CD14-positive monocyte (primary cell): ENCODE measurements around the gene CSAD. TPM values are rescaled to one million over a fixed set of nuclear protein-coding genes. Genes with fewer than 3 reads are reported as not detected.

Source experiments
- DNase-seq, 3 donors: peaks; one replicate each; pipeline ENCODE4 v3.0.0-alpha.2; 2011 to 2022
- H2AFZ ChIP-seq: 2 replicates; pipeline ENCODE4 v1.6.0; 2012; ENCODE audit warnings: mild to moderate bottlenecking, low read depth, low read length, inconsistent platforms; ENCODE audit not compliant: insufficient read depth, poor library complexity, severe bottlenecking
- H3K27ac ChIP-seq, 2 donors: 1 replicate in 1 of 2; 2 replicates in 1 of 2; pipeline ENCODE4 v1.5.1; 2012 to 2013; ENCODE audit warnings: low read length in 2 of 2, control low read depth in 1 of 2, inconsistent platforms in 1 of 2, low read depth in 1 of 2, mild to moderate bottlenecking in 1 of 2
- H3K27me3 ChIP-seq, 2 donors: one replicate each; pipeline versions ENCODE4 v1.6.0 to v1.6.1; 2011 to 2013; ENCODE audit warnings: low read length in 2 of 2; ENCODE audit not compliant: control insufficient read depth in 2 of 2, insufficient read depth in 2 of 2
- H3K36me3 ChIP-seq, 2 donors: replicated peaks in 1 of 2; 1 replicate in 1 of 2; 2 replicates in 1 of 2; pipeline versions ENCODE4 v1.5.1 to v1.6.1; 2012 to 2013; ENCODE audit warnings: low read length in 2 of 2, control low read depth in 1 of 2, inconsistent platforms in 1 of 2, mild to moderate bottlenecking in 1 of 2; ENCODE audit not compliant: insufficient read depth in 2 of 2, control insufficient read depth in 1 of 2
- H3K4me1 ChIP-seq, 2 donors: 1 replicate in 1 of 2; 2 replicates in 1 of 2; pipeline versions ENCODE4 v1.5.1 to v1.6.1; 2012 to 2013; ENCODE audit warnings: low read length in 2 of 2, control low read depth in 1 of 2, inconsistent platforms in 1 of 2, mild to moderate bottlenecking in 1 of 2, moderate library complexity in 1 of 2; ENCODE audit not compliant: insufficient read depth in 2 of 2, control insufficient read depth in 1 of 2
- H3K4me2 ChIP-seq: replicated peaks from 2 replicates; pipeline ENCODE3; 2012; ENCODE audit warnings: low read length, moderate library complexity, mild to moderate bottlenecking; ENCODE audit not compliant: poor library complexity, severe bottlenecking; ENCODE audit errors: extremely low read depth
- H3K4me3 ChIP-seq, 3 experiments: fragments of 200-600 bp in 1 of 3; sonication (generic) in 1 of 3; replicated peaks in 1 of 3; 1 replicate in 2 of 3; 2 replicates in 1 of 3; pipeline ENCODE4 v1.5.1; 2011 to 2013; ENCODE audit warnings: low read length in 3 of 3, mild to moderate bottlenecking in 3 of 3, control low read depth in 2 of 3, low read depth in 2 of 3, inconsistent platforms in 1 of 3, moderate library complexity in 1 of 3
- H3K79me2 ChIP-seq: 2 replicates; pipeline ENCODE4 v1.6.0; 2012; ENCODE audit warnings: mild to moderate bottlenecking, control low read depth, inconsistent platforms, low read length, moderate library complexity; ENCODE audit not compliant: insufficient read depth
- H3K9ac ChIP-seq: 2 replicates; pipeline ENCODE4 v1.6.0; 2017; ENCODE audit warnings: low read length, mild to moderate bottlenecking; ENCODE audit not compliant: insufficient read depth, poor library complexity, severe bottlenecking
- H3K9me3 ChIP-seq, 2 donors: replicated peaks in 1 of 2; 1 replicate in 1 of 2; 2 replicates in 1 of 2; pipeline versions ENCODE4 v1.5.1 to v1.6.1; 2012 to 2013; ENCODE audit warnings: low read length in 2 of 2, control low read depth in 1 of 2; ENCODE audit not compliant: control insufficient read depth in 1 of 2, insufficient read depth in 1 of 2
- H4K20me1 ChIP-seq: 2 replicates; pipeline ENCODE4 v1.6.0; 2012; ENCODE audit warnings: mild to moderate bottlenecking, low read length, control low read depth, moderate library complexity; ENCODE audit not compliant: insufficient read depth
- H3K27ac Mint-ChIP-seq, 7 donors: one replicate each; pipeline ENCODE4 v1.8.0; 2020; ENCODE audit warnings: mild to moderate bottlenecking in 7 of 7, mixed read lengths in 7 of 7, moderate library complexity in 6 of 7, inconsistent platforms in 2 of 7
- H3K27me3 Mint-ChIP-seq, 3 donors: one replicate each; pipeline ENCODE4 v1.8.0; 2021 to 2022; ENCODE audit warnings: low read depth in 3 of 3, mild to moderate bottlenecking in 3 of 3, mixed read lengths in 3 of 3, moderate library complexity in 3 of 3, inconsistent platforms in 1 of 3
- H3K36me3 Mint-ChIP-seq, 2 donors: one replicate each; pipeline ENCODE4 v1.8.0; 2020; ENCODE audit warnings: mixed read lengths in 2 of 2, inconsistent platforms in 1 of 2, mild to moderate bottlenecking in 1 of 2
- H3K4me1 Mint-ChIP-seq: one replicate; pipeline ENCODE4 v1.8.0; 2020; ENCODE audit warnings: mild to moderate bottlenecking, mixed read lengths
- H3K4me3 Mint-ChIP-seq, 2 donors: one replicate each; pipeline ENCODE4 v1.8.0; 2020; ENCODE audit warnings: mild to moderate bottlenecking in 2 of 2, mixed read lengths in 2 of 2, moderate library complexity in 1 of 2
- H3K9me3 Mint-ChIP-seq, 7 donors: one replicate each; pipeline ENCODE4 v1.8.0; 2020 to 2022; ENCODE audit warnings: mixed read lengths in 7 of 7, mild to moderate bottlenecking in 6 of 7, moderate library complexity in 6 of 7, inconsistent platforms in 2 of 7
- WGBS: methylation state at CpG from one replicate; pipeline ENCODE4 v1.1.5; 2013; ENCODE audit warnings: missing lambda C conversion rate; ENCODE audit not compliant: insufficient coverage; 5-methylcytosine and 5-hydroxymethylcytosine counted together
- intact Hi-C, 2 donors: fragments of 100-400 bp; cut with micrococcal nuclease; formaldehyde crosslinking; loops; one replicate each; pipeline versions ENCODE4 v1.15.0 to v1.15.1; 2023
- polyA plus RNA-seq, 3 donors: library from polyadenylated mRNA; depleted of rRNA in 1 of 3; unstranded in 2 of 3; stranded (reverse) in 1 of 3; fragments of 300-500 nt in 2 of 3; fragments of >200 nt in 1 of 3; fragmentation: Illumina TruSeq in 2 of 3; gene quantifications; 1 replicate in 2 of 3; 2 replicates in 1 of 3; pipeline ENCODE4 v1.2.3, GENCODE V29; 2012 to 2021
- TF ChIP-seq, protein P1 (sequence below): fragments of 200-600 bp; IDR thresholded peaks from one replicate; pipeline ENCODE4 v1.8.0; 2022; ENCODE audit warnings: antibody characterized with exemption, mild to moderate bottlenecking

Gene CSAD
- polyA plus RNA-seq, 3 donors, result 1.3 to 145 (median 1.4) TPM

DNA sequence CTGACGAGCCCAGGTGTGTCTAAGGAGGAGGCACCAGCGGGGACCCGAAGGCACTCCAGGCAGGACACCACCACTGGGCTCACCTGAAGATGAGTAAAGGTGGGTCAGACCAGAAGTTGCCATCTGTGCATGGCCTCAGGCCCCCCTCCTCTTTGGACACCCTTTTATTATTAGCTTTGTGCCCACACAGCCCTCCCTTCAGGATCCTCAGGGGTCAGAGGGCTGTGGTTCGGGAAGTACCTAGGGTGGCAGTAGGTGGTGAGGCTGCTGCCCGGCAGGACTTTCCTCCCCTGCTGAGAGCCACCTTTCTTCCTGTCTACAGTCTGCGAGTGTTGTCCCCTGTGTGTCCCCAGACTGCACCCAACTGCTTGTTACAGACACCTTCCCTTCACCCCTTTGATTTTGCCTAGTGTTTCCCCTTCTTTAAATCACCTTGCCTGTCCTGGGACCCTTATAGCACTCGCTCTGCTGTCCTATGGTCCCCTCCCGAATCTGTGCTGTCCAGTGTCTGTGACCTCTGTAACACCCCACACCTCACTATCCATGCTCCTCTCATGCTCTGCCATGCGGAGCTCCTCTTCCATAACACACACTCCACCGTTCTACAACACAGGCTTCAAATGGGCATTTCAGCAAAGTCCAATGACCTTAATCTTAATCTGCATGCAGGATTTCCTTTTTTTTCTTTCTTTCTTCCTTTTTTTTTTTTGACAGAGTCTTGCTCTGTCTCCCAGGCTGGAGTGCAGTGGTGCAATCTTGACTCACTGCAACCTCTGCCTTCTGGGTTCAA lies 51.8 kb downstream of the CSAD start:
- Histone ChIP-seq H4K20me1 (no peaks in the 10 kb centered on the region), H3K9me3 (no peaks in the 10 kb centered on the region), H2AFZ (no peak overlapping the region), H3K9ac (no peak overlapping the region), H3K4me1 (peaks cover 38 to 44% of the 10 kb centered on the region in 2 donors), H3K79me2 (no peaks in the 10 kb centered on the region), H3K27me3 (no peaks in the 10 kb centered on the region), H3K27ac (no peak overlapping the region), H3K4me2 (peak overlapping the region; percentile 49), H3K36me3 (no peaks in the 10 kb centered on the region), H3K4me3 (peak overlapping the region in 1 of 3 experiments; percentile 22)
- H3K27ac Mint-ChIP-seq, result peak overlapping the region; percentile 16 to 90 (median 64)
- peak; percentile 8 to 55 (median 38) for DNase-seq
- WGBS, result 68% methylated on average over 6 of the region's 10 CpGs
- H3K4me1 Mint-ChIP-seq, result peaks cover 41% of the 10 kb centered on the region
- H3K36me3 Mint-ChIP-seq, result no peaks in the 10 kb centered on the region
- peaks cover 3% of the 10 kb centered on the region in 3 donors for H3K27me3 Mint-ChIP-seq
- H3K9me3 Mint-ChIP-seq, result peaks cover 0 to 2% (median 0%) of the 10 kb centered on the region in 7 donors
- intact Hi-C loops, result no loop called here
- TF ChIP-seq, protein P1, sequence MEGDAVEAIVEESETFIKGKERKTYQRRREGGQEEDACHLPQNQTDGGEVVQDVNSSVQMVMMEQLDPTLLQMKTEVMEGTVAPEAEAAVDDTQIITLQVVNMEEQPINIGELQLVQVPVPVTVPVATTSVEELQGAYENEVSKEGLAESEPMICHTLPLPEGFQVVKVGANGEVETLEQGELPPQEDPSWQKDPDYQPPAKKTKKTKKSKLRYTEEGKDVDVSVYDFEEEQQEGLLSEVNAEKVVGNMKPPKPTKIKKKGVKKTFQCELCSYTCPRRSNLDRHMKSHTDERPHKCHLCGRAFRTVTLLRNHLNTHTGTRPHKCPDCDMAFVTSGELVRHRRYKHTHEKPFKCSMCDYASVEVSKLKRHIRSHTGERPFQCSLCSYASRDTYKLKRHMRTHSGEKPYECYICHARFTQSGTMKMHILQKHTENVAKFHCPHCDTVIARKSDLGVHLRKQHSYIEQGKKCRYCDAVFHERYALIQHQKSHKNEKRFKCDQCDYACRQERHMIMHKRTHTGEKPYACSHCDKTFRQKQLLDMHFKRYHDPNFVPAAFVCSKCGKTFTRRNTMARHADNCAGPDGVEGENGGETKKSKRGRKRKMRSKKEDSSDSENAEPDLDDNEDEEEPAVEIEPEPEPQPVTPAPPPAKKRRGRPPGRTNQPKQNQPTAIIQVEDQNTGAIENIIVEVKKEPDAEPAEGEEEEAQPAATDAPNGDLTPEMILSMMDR, result no peak
- H3K4me3 Mint-ChIP-seq, result peak overlapping the region in 1 of 2 donors; percentile 64

DNA sequence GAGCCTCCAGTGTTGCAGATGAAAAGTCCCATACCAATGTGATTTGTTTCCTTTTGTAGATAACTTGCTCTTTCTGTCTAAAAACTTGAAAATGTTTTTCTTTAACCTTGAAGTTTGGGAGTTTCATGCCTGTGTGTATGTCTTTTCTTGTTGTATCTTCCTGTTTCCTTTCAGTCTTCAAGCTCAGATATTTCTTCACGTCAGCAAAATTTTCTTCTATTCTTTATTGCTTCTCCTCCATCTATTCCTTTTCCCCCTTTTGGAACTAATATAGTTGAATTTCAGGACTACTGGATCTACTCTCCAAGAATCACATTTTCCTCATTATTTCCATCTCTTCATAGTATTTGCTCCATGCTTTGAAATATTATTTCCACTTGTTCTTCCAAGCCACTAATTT lies 53.6 kb downstream of the CSAD start:
- WGBS, result no CpG with 5 or more reads among the region's 1 CpG
- Mint-ChIP-seq H3K4me3 (no peak overlapping the region), H3K27me3 (peaks cover 3% of the 10 kb centered on the region in 3 donors), H3K4me1 (peaks cover 41% of the 10 kb centered on the region), H3K36me3 (no peaks in the 10 kb centered on the region), H3K9me3 (peaks cover 0 to 4% (median 0%) of the 10 kb centered on the region in 7 donors), H3K27ac (no peak overlapping the region)
- intact Hi-C loops, result no loop called here
- Histone ChIP-seq H3K9ac (no peak overlapping the region), H3K27ac (no peak overlapping the region), H4K20me1 (no peaks in the 10 kb centered on the region), H3K4me2 (no peak overlapping the region), H3K4me3 (no peak overlapping the region), H3K79me2 (no peaks in the 10 kb centered on the region), H3K4me1 (peaks cover 38 to 44% of the 10 kb centered on the region in 2 donors), H3K36me3 (no peaks in the 10 kb centered on the region), H3K27me3 (no peaks in the 10 kb centered on the region), H2AFZ (no peak overlapping the region), H3K9me3 (no peaks in the 10 kb centered on the region)
- TF ChIP-seq, protein P1, result no peak
- DNase-seq, result no peak
